NT2/D1 (cell line): ENCODE data around the gene CHCHD6.

Source experiments
- DNase-seq: peaks from one replicate; pipeline ENCODE4 v3.0.0-alpha.2; 2011; ENCODE audit warnings: low read depth, low spot score
- H3K27me3 ChIP-seq: 2 replicates; pipeline ENCODE4 v1.6.0; 2011; ENCODE audit warnings: mild to moderate bottlenecking; ENCODE audit not compliant: insufficient read length, insufficient read depth
- H3K36me3 ChIP-seq: 2 replicates; pipeline ENCODE4 v1.6.1; 2011; ENCODE audit warnings: mild to moderate bottlenecking, low read length, mixed read lengths; ENCODE audit not compliant: insufficient read depth, insufficient read length
- H3K4me1 ChIP-seq: 2 replicates; pipeline ENCODE4 v1.5.1; 2011; ENCODE audit not compliant: insufficient read depth, insufficient read length
- H3K4me3 ChIP-seq: 2 replicates; pipeline ENCODE4 v1.5.1; 2011; ENCODE audit warnings: low read depth; ENCODE audit not compliant: insufficient read length
- H3K9ac ChIP-seq: 2 replicates; pipeline ENCODE4 v1.6.0; 2011; ENCODE audit warnings: low read depth; ENCODE audit not compliant: insufficient read length
- H3K9me3 ChIP-seq: 2 replicates; pipeline ENCODE4 v1.5.1; 2011; ENCODE audit warnings: mild to moderate bottlenecking, low read length; ENCODE audit not compliant: insufficient read depth
- SUZ12 ChIP-seq: IDR thresholded peaks from 2 replicates; pipeline ENCODE4 v1.6.1; 2011; ENCODE audit not compliant: insufficient read length, insufficient read depth; ENCODE audit errors: extremely low read depth
- YY1 ChIP-seq: IDR thresholded peaks from 2 replicates; pipeline ENCODE4 v1.6.1; 2011; ENCODE audit not compliant: insufficient read length, insufficient read depth
- ZNF274 ChIP-seq: IDR thresholded peaks from 2 replicates; pipeline ENCODE4 v1.6.1; 2011; ENCODE audit warnings: mild to moderate bottlenecking, low read depth, low read length

CHCHD6 gene

GRCh38 chr3:126921085-126921824 is 217.2 kb downstream of the CHCHD6 start:
- Histone ChIP-seq H3K9me3 (no peaks in the 10 kb centered on the region), H3K4me1 (no peaks in the 10 kb centered on the region), H3K4me3 (no peak overlapping the region), H3K9ac (no peak overlapping the region), H3K27me3 (no peaks in the 10 kb centered on the region), H3K36me3 (peaks cover 3% of the 10 kb centered on the region)
- TF ChIP-seq ZNF274 (no peak), SUZ12 (no peak), YY1 (no peak)
- DNase-seq: no peak

DNA sequence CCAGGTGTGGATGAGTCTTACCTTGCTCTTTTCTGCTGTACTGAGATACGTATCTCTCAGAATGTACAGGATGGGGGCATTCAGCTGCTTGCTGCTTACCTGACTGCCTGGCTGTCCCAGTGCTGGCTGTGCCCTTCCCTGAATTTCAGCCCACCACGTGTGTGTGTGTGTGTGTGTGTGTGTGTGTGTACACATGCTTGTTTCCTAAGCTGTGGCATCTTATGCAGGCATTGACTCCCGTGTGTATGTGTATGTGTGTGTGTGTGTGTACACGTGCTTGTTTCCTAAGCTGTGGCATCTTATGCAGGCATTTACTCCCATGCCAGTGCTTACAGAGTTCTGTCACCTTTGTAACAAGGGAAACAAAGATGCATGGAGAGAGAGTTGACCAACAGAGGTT is 218.4 kb downstream of the CHCHD6 start:
- DNase-seq: no peak
- Histone ChIP-seq H3K4me1 (peaks cover 2% of the 10 kb centered on the region), H3K4me3 (no peak overlapping the region), H3K27me3 (no peaks in the 10 kb centered on the region), H3K36me3 (no peaks in the 10 kb centered on the region), H3K9me3 (no peaks in the 10 kb centered on the region), H3K9ac (no peak overlapping the region)
- TF ChIP-seq ZNF274 (no peak), YY1 (no peak), SUZ12 (no peak)

GRCh38 chr3:126923423-126923822 is 219.4 kb downstream of the CHCHD6 start:
- Histone ChIP-seq H3K9ac (no peak overlapping the region), H3K36me3 (no peaks in the 10 kb centered on the region), H3K4me3 (no peak overlapping the region), H3K4me1 (peaks cover 5% of the 10 kb centered on the region), H3K27me3 (no peaks in the 10 kb centered on the region), H3K9me3 (no peaks in the 10 kb centered on the region)
- TF ChIP-seq ZNF274 (no peak), YY1 (no peak), SUZ12 (no peak)
- no peak for DNase-seq

- Histone ChIP-seq H3K4me3 (no peak overlapping the region), H3K27me3 (no peaks in the 10 kb centered on the region), H3K9me3 (no peaks in the 10 kb centered on the region), H3K36me3 (no peaks in the 10 kb centered on the region), H3K4me1 (peaks cover 7% of the 10 kb centered on the region), H3K9ac (no peak overlapping the region)
- no peak for TF ChIP-seq YY1
- no peak for TF ChIP-seq SUZ12
- no peak for TF ChIP-seq ZNF274
- DNase-seq: no peak
These were observed 219.9 kb downstream of the CHCHD6 start for GRCh38 chr3:126923895-126924294.

- Histone ChIP-seq H3K27me3 (no peaks in the 10 kb centered on the region), H3K4me3 (no peak overlapping the region), H3K4me1 (peaks cover 7% of the 10 kb centered on the region), H3K36me3 (no peaks in the 10 kb centered on the region), H3K9me3 (no peaks in the 10 kb centered on the region), H3K9ac (no peak overlapping the region)
- TF ChIP-seq YY1: no peak
- no peak for TF ChIP-seq SUZ12
- no peak for TF ChIP-seq ZNF274
- DNase-seq: no peak
These were observed 220.4 kb downstream of the CHCHD6 start for GRCh38 chr3:126924458-126924857.

DNA sequence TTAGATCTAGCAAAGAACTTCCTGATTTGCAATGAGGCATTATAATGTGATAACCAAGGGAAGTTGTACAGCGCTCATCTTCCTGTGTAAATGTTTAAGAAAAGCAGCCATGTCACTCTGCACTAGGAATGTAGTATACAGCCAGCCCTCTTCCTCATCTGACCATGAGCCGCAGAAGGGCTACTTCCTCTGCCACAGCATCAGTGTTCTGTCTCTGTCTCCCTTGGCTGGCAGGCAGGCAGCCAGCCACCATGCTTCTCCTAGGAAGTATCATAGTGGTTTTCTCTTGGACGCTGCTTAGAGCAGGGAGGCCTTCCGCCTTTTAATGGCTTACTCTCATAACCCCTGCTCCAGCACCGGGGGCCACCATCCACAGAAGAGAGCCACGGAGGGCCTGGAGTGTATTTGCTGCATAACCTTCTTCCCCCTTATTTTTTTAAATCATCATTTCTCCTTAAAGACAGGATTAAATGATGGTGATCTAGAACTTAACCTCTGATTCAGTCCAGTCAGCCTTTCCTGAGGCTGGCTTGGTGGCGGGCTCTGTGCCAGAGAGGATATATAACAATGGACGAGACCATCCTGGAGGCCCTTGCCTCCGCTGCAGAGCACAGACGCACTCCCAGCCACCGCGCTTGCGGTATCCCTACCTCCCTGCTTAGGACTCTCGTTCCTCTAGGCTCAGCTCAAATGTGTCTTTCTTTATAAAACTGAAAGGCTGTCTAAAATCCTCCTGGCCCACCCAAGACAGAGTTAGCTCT is 221.6 kb downstream of the CHCHD6 start:
- Histone ChIP-seq H3K4me1 (peaks cover 7% of the 10 kb centered on the region), H3K9me3 (no peaks in the 10 kb centered on the region), H3K36me3 (no peaks in the 10 kb centered on the region), H3K27me3 (no peaks in the 10 kb centered on the region), H3K9ac (no peak overlapping the region), H3K4me3 (no peak overlapping the region)
- TF ChIP-seq YY1: no peak
- TF ChIP-seq ZNF274: no peak
- TF ChIP-seq SUZ12: no peak
- DNase-seq: no peak

- DNase-seq: no peak
- Histone ChIP-seq H3K4me3 (no peak overlapping the region), H3K36me3 (no peaks in the 10 kb centered on the region), H3K9me3 (no peaks in the 10 kb centered on the region), H3K9ac (no peak overlapping the region), H3K4me1 (peaks cover 11% of the 10 kb centered on the region), H3K27me3 (no peaks in the 10 kb centered on the region)
- TF ChIP-seq YY1: no peak
- TF ChIP-seq SUZ12: no peak
- no peak for TF ChIP-seq ZNF274
These were observed 222.8 kb downstream of the CHCHD6 start for GRCh38 chr3:126926684-126927400.
